H9 (cell line): ENCODE measurements around the gene PCSK6. TPM values are rescaled to one million over a fixed set of nuclear protein-coding genes. Genes with fewer than 3 reads are reported as not detected.
"Not testable (repeated sequence)": the region's sequence is repeated elsewhere in the genome, so short reads cannot be mapped to it uniquely, and the experiment has no call there.

ENCODE experiments used
- DNase-seq: peaks from one replicate; pipeline ENCODE4 v3.0.0-alpha.2; 2017
- H2AFZ ChIP-seq: one replicate; pipeline ENCODE4 v1.6.1; 2013; ENCODE audit warnings: mild to moderate bottlenecking, low read length, control low read depth, moderate library complexity
- H2AK5ac ChIP-seq: 2 replicates; pipeline ENCODE4 v1.6.1; 2013; ENCODE audit warnings: low read length, control low read depth, mixed read lengths; ENCODE audit not compliant: insufficient read length
- H2BK120ac ChIP-seq: one replicate; pipeline ENCODE4 v1.6.1; 2013; ENCODE audit warnings: low read depth, mild to moderate bottlenecking, low read length, control low read depth, inconsistent platforms; ENCODE audit not compliant: poor library complexity, severe bottlenecking
- H2BK12ac ChIP-seq: 2 replicates; pipeline ENCODE4 v1.6.1; 2013; ENCODE audit warnings: low read length, control low read depth, mixed read lengths, low read depth; ENCODE audit not compliant: insufficient read length
- H2BK15ac ChIP-seq: 2 replicates; pipeline ENCODE4 v1.6.1; 2013; ENCODE audit warnings: low read depth, low read length, control low read depth
- H2BK20ac ChIP-seq: one replicate; pipeline ENCODE4 v1.6.1; 2013; ENCODE audit warnings: low read depth, mild to moderate bottlenecking, low read length, control low read depth, inconsistent platforms; ENCODE audit not compliant: poor library complexity, severe bottlenecking
- H2BK5ac ChIP-seq: 2 replicates; pipeline ENCODE4 v1.6.1; 2013; ENCODE audit warnings: low read length, control low read depth, mixed read lengths; ENCODE audit not compliant: insufficient read length
- H3K14ac ChIP-seq: 2 replicates; pipeline ENCODE4 v1.6.1; 2013; ENCODE audit warnings: low read length, control low read depth; ENCODE audit not compliant: insufficient read depth
- H3K18ac ChIP-seq: 2 replicates; pipeline ENCODE4 v1.6.1; 2013; ENCODE audit warnings: low read depth, mild to moderate bottlenecking, mixed read lengths, low read length, control low read depth; ENCODE audit not compliant: insufficient read length
- H3K23ac ChIP-seq: 2 replicates; pipeline ENCODE4 v1.6.1; 2013; ENCODE audit warnings: low read length, control low read depth, mixed read lengths, low read depth; ENCODE audit not compliant: insufficient read length
- H3K23me2 ChIP-seq: 2 replicates; pipeline ENCODE4 v1.6.1; 2013; ENCODE audit warnings: low read depth, mild to moderate bottlenecking, mixed read lengths, low read length, control low read depth; ENCODE audit not compliant: insufficient read length, poor library complexity, severe bottlenecking
- H3K27ac ChIP-seq: 2 replicates; pipeline ENCODE4 v1.5.1; 2013; ENCODE audit warnings: low read length, control low read depth, mixed read lengths, low read depth; ENCODE audit not compliant: insufficient read length
- H3K27me3 ChIP-seq: 2 replicates; pipeline ENCODE4 v1.6.1; 2013; ENCODE audit warnings: low read length, control low read depth, inconsistent platforms; ENCODE audit not compliant: insufficient read depth
- H3K4ac ChIP-seq: 2 replicates; pipeline ENCODE4 v1.6.1; 2013; ENCODE audit warnings: low read depth, mild to moderate bottlenecking, control low read depth, inconsistent platforms, low read length, moderate library complexity
- H3K4me1 ChIP-seq: 2 replicates; pipeline ENCODE4 v1.6.1; 2013; ENCODE audit warnings: low read length, control low read depth, inconsistent platforms; ENCODE audit not compliant: insufficient read depth
- H3K4me2 ChIP-seq: 2 replicates; pipeline ENCODE4 v1.6.1; 2013; ENCODE audit warnings: low read length, control low read depth, mixed read lengths; ENCODE audit not compliant: insufficient read length, insufficient read depth
- H3K56ac ChIP-seq: 2 replicates; pipeline ENCODE4 v1.6.1; 2013; ENCODE audit warnings: low read depth, mild to moderate bottlenecking, mixed read lengths, low read length, control low read depth; ENCODE audit not compliant: insufficient read length
- H3K79me1 ChIP-seq: 2 replicates; pipeline ENCODE4 v1.6.1; 2013; ENCODE audit warnings: low read depth, mild to moderate bottlenecking, moderate library complexity, low read length, control low read depth, inconsistent platforms; ENCODE audit not compliant: insufficient read depth, poor library complexity, severe bottlenecking
- H3K79me2 ChIP-seq: 2 replicates; pipeline ENCODE4 v1.6.1; 2013; ENCODE audit warnings: low read length, control low read depth, inconsistent platforms; ENCODE audit not compliant: insufficient read depth
- H3K9ac ChIP-seq: 2 replicates; pipeline ENCODE4 v1.6.1; 2013; ENCODE audit warnings: low read length, control low read depth, mixed read lengths; ENCODE audit not compliant: insufficient read length; ENCODE audit errors: extremely low read depth
- H3K9me3 ChIP-seq: one replicate; pipeline ENCODE4 v1.6.1; 2013; ENCODE audit warnings: low read depth, low read length, inconsistent platforms; ENCODE audit not compliant: control insufficient read depth
- H3T11ph ChIP-seq: one replicate; pipeline ENCODE4 v1.6.1; 2013; ENCODE audit warnings: mild to moderate bottlenecking, low read length, control low read depth, inconsistent platforms
- H4K20me1 ChIP-seq: one replicate; pipeline ENCODE4 v1.6.1; 2013; ENCODE audit not compliant: control insufficient read depth, insufficient read length, insufficient read depth
- H4K5ac ChIP-seq: 2 replicates; pipeline ENCODE4 v1.6.1; 2013; ENCODE audit warnings: low read depth, mild to moderate bottlenecking, mixed read lengths, low read length, control low read depth; ENCODE audit not compliant: insufficient read length
- H4K8ac ChIP-seq: replicated peaks from 2 replicates; pipeline ENCODE4 v1.6.1; 2013; ENCODE audit warnings: low read length, control low read depth, mixed read lengths, low read depth; ENCODE audit not compliant: insufficient read length
- H4K91ac ChIP-seq: 2 replicates; pipeline ENCODE4 v1.6.1; 2013; ENCODE audit warnings: low read depth, mild to moderate bottlenecking, moderate library complexity, mixed read lengths, low read length, control low read depth; ENCODE audit not compliant: insufficient read length
- H3K27ac Mint-ChIP-seq, 3 experiments: 2 replicates in 2 of 3; 3 replicates in 1 of 3; pipeline ENCODE4 v1.8.0; 2020 to 2021; ENCODE audit warnings: mixed read lengths in 3 of 3, mild to moderate bottlenecking in 1 of 3, moderate library complexity in 1 of 3
- H3K27me3 Mint-ChIP-seq: 2 replicates; pipeline ENCODE4 v1.8.0; 2021; ENCODE audit warnings: low read depth, mild to moderate bottlenecking, moderate library complexity, mixed read lengths
- H3K36me3 Mint-ChIP-seq, 3 experiments: 2 replicates in 2 of 3; 3 replicates in 1 of 3; pipeline ENCODE4 v1.8.0; 2020 to 2021; ENCODE audit warnings: low read depth in 3 of 3, mixed read lengths in 3 of 3; ENCODE audit not compliant: insufficient read depth in 1 of 3
- H3K4me1 Mint-ChIP-seq, 2 experiments: 2 replicates each; pipeline ENCODE4 v1.8.0; 2020; ENCODE audit warnings: mixed read lengths in 2 of 2
- H3K4me3 Mint-ChIP-seq, 2 experiments: 2 replicates in 1 of 2; 3 replicates in 1 of 2; pipeline ENCODE4 v1.8.0; 2020 to 2021; ENCODE audit warnings: mild to moderate bottlenecking in 2 of 2, mixed read lengths in 2 of 2, moderate library complexity in 1 of 2
- H3K9me3 Mint-ChIP-seq, 2 experiments: 2 replicates in 1 of 2; 3 replicates in 1 of 2; pipeline ENCODE4 v1.8.0; 2020; ENCODE audit warnings: mild to moderate bottlenecking in 2 of 2, mixed read lengths in 2 of 2, moderate library complexity in 1 of 2
- CTCF ChIP-seq: fragments of 200-600 bp; sonication (generic); conservative IDR thresholded peaks from 3 replicates; pipeline ENCODE4 v1.8.0; 2021; ENCODE audit warnings: antibody characterized with exemption, mild to moderate bottlenecking
- WGBS: extraction: QIAGEN DNeasy Blood & Tissue Kit; methylation state at CpG from one replicate; pipeline ENCODE4 v1.1.7; 2013; ENCODE audit warnings: missing lambda C conversion rate, low lambda C conversion rate, mixed read lengths; ENCODE audit not compliant: insufficient read length; ENCODE audit errors: extremely low coverage; 5-methylcytosine and 5-hydroxymethylcytosine counted together
- total RNA-seq: library from RNA; stranded (reverse); gene quantifications from 2 replicates; pipeline ENCODE4 v1.2.1, GENCODE V29; 2021

The PCSK6 gene
- total RNA-seq, 1 experiment from 2014 or later = 4.0 TPM

GRCh38 chr15:101376615-101377395, 112.7 kb downstream of the PCSK6 start:
- Histone ChIP-seq H3T11ph (no peak overlapping the region), H2BK12ac (no peak overlapping the region), H3K14ac (no peak overlapping the region; the same call in 1 of the 2 replicates), H2AK5ac (no peak overlapping the region), H4K20me1 (no peaks in the 10 kb centered on the region), H4K8ac (no peak overlapping the region), H2BK20ac (no peak overlapping the region), H3K56ac (no peak overlapping the region), H2BK5ac (no peak overlapping the region), H4K5ac (no peak overlapping the region), H2AFZ (no peak overlapping the region), H3K79me2 (no peaks in the 10 kb centered on the region), H3K27me3 (no peaks in the 10 kb centered on the region), H2BK15ac (no peak overlapping the region), H3K4me2 (no peak overlapping the region), H3K9ac (no peak overlapping the region), H2BK120ac (no peak overlapping the region), H4K91ac (no peak overlapping the region), H3K79me1 (no peaks in the 10 kb centered on the region), H3K4me1 (peaks cover 5% of the 10 kb centered on the region; the same call in 1 of the 2 replicates), H3K4ac (no peak overlapping the region), H3K23ac (no peak overlapping the region), H3K27ac (no peak overlapping the region), H3K18ac (no peak overlapping the region), H3K23me2 (no peaks in the 10 kb centered on the region), H3K9me3 (no peaks in the 10 kb centered on the region)
- Mint-ChIP-seq H3K27ac (no peak overlapping the region), H3K36me3 (no peaks in the 10 kb centered on the region; a peak in 1 of 7 replicates), H3K27me3 (peaks cover 11% of the 10 kb centered on the region), H3K4me1 (peaks cover 21 to 24% of the 10 kb centered on the region in 2 experiments), H3K4me3 (no peak overlapping the region), H3K9me3 (no peaks in the 10 kb centered on the region)
- WGBS = no CpG with 5 or more reads among the region's 14 CpGs
- DNase-seq = no peak
- TF ChIP-seq CTCF = no peak

GRCh38 chr15:101375006-101375405, 114.5 kb downstream of the PCSK6 start:
- H4K91ac ChIP-seq, H2BK12ac ChIP-seq, H3K18ac ChIP-seq, H3K36me3 Mint-ChIP-seq, H4K5ac ChIP-seq, H3K27ac Mint-ChIP-seq, H3K9me3 Mint-ChIP-seq, H3K4me1 ChIP-seq, H2BK20ac ChIP-seq, H3K23me2 ChIP-seq, H3K27me3 ChIP-seq, DNase-seq, H3K23ac ChIP-seq, H2BK120ac ChIP-seq, H3K4ac ChIP-seq, H2BK15ac ChIP-seq, H3K14ac ChIP-seq, H3K56ac ChIP-seq, H3K9ac ChIP-seq, H3T11ph ChIP-seq, H3K79me2 ChIP-seq, H3K79me1 ChIP-seq, H2AFZ ChIP-seq, H4K20me1 ChIP-seq, H2AK5ac ChIP-seq, H4K8ac ChIP-seq, H3K4me2 ChIP-seq, H3K9me3 ChIP-seq, H2BK5ac ChIP-seq, H3K27ac ChIP-seq, H3K4me3 Mint-ChIP-seq: not testable (repeated sequence)
- no CpG with 5 or more reads among the region's 15 CpGs for WGBS
- H3K4me1 Mint-ChIP-seq = peaks cover 25% of the 10 kb centered on the region in 2 experiments
- peaks cover 13% of the 10 kb centered on the region for H3K27me3 Mint-ChIP-seq
